K562 (cell line): ENCODE data around the gene LAMB1. TPM values are rescaled to one million over a fixed set of nuclear protein-coding genes. Genes with fewer than 3 reads are reported as not detected.
A peak's percentile ranks its signal among the peaks of the same experiment; 100 is the strongest.

Experiments
- ARID4B ChIP-seq: sonication (generic); formaldehyde crosslinking; IDR thresholded peaks from 2 replicates; pipeline ENCODE4 v1.8.0; 2022; ENCODE audit warnings: mild to moderate bottlenecking, missing genetic modification reagents
- CCAR2 ChIP-seq: fragments of 200-400 bp; formaldehyde crosslinking; IDR thresholded peaks from 2 replicates; pipeline ENCODE4 v1.6.1; 2017; ENCODE audit warnings: mild to moderate bottlenecking, low read depth, low read length
- CTCF ChIP-seq, 3 experiments: IDR thresholded peaks in 2 of 3; conservative IDR thresholded peaks in 1 of 3; 2 replicates each; pipeline ENCODE4 v1.5.1; 2011 to 2012; ENCODE audit warnings: low read length in 3 of 3, mild to moderate bottlenecking in 3 of 3, control low read depth in 2 of 3, improper control_type of control experiment in 1 of 3, inconsistent platforms in 1 of 3, low read depth in 1 of 3, mixed read lengths in 1 of 3, moderate library complexity in 1 of 3; ENCODE audit not compliant: insufficient read depth in 2 of 3
- DNMT1 ChIP-seq: fragments of 450-650 bp; IDR thresholded peaks from 2 replicates; pipeline ENCODE4 v1.6.1; 2016; ENCODE audit warnings: antibody characterized with exemption, mild to moderate bottlenecking
- DPF2 ChIP-seq: fragments of 450-650 bp; IDR thresholded peaks from 2 replicates; pipeline ENCODE4 v1.6.1; 2016
- E2F1 ChIP-seq: sonication (generic); formaldehyde crosslinking; IDR thresholded peaks from 2 replicates; pipeline ENCODE4 v1.8.1; 2023; ENCODE audit warnings: mild to moderate bottlenecking, missing genetic modification reagents, moderate library complexity
- FOXP1 ChIP-seq: sonication (generic); formaldehyde crosslinking; IDR thresholded peaks from 2 replicates; pipeline ENCODE4 v1.8.0; 2022; ENCODE audit warnings: mild to moderate bottlenecking, missing genetic modification reagents
- GABPA ChIP-seq: fragments of 200-800 bp; sonication (Bioruptor generic); conservative IDR thresholded peaks from 2 replicates; pipeline ENCODE4 v1.6.1; 2016; ENCODE audit warnings: low read depth, missing genetic modification characterization, missing compliant biosample characterization
- HMG20B ChIP-seq: fragments of 250-450 bp; sonication (Bioruptor Pico); IDR thresholded peaks from 2 replicates; pipeline ENCODE4 v1.5.0; 2021; ENCODE audit warnings: mild to moderate bottlenecking
- KAT8 ChIP-seq: fragments of 450-650 bp; IDR thresholded peaks from 2 replicates; pipeline ENCODE4 v1.6.1; 2016; ENCODE audit warnings: low read depth, mild to moderate bottlenecking
- POLR3G ChIP-seq: IDR thresholded peaks from 2 replicates; pipeline ENCODE4 v1.6.1; 2011; ENCODE audit not compliant: insufficient read length, insufficient replicate concordance; ENCODE audit errors: extremely low read depth
- PTRF ChIP-seq: fragments of 450-650 bp; IDR thresholded peaks from 2 replicates; pipeline ENCODE4 v1.6.1; 2016; ENCODE audit warnings: mild to moderate bottlenecking, missing genetic modification characterization, missing compliant biosample characterization
- TEAD1 ChIP-seq, 2 experiments: fragments of 450-650 bp in 1 of 2; sonication (generic) in 1 of 2; formaldehyde crosslinking; IDR thresholded peaks; 2 replicates each; pipeline versions ENCODE4 v1.4.0 to v1.8.0; 2020 to 2022; ENCODE audit warnings: mild to moderate bottlenecking in 2 of 2, missing genetic modification reagents in 1 of 2
- YBX1 ChIP-seq: fragments of 450-650 bp; IDR thresholded peaks from 2 replicates; pipeline ENCODE4 v1.7.1; 2016; ENCODE audit warnings: mild to moderate bottlenecking
- ZNF134 ChIP-seq: fragments of 250-450 bp; sonication (Bioruptor Pico); conservative IDR thresholded peaks from 2 replicates; pipeline ENCODE4 v1.4.0; 2020
- ZNF175 ChIP-seq: fragments of 200-800 bp; sonication (Bioruptor generic); IDR thresholded peaks from 2 replicates; pipeline ENCODE4 v1.6.1; 2016; ENCODE audit warnings: low read depth, mild to moderate bottlenecking, missing genetic modification characterization, missing compliant biosample characterization
- ZNF232 ChIP-seq: sonication (generic); formaldehyde crosslinking; IDR thresholded peaks from 2 replicates; pipeline ENCODE4 v1.8.0; 2022; ENCODE audit warnings: mild to moderate bottlenecking, missing genetic modification reagents
- ZNF347 ChIP-seq: fragments of 450-650 bp; formaldehyde crosslinking; IDR thresholded peaks from 2 replicates; pipeline ENCODE4 v1.4.0; 2020; ENCODE audit warnings: low read depth, mild to moderate bottlenecking, moderate library complexity
- ZNF589 ChIP-seq: fragments of 200-800 bp; sonication (Bioruptor generic); IDR thresholded peaks from 2 replicates; pipeline ENCODE4 v1.6.1; 2016; ENCODE audit warnings: low read depth, missing genetic modification characterization, missing compliant biosample characterization
- ZNF764 ChIP-seq: fragments of 250-450 bp; sonication (Bioruptor Pico); IDR thresholded peaks from 2 replicates; pipeline ENCODE4 v1.4.0; 2020; ENCODE audit warnings: low read depth, mild to moderate bottlenecking, moderate library complexity
- ZNF785 ChIP-seq: fragments of 250-450 bp; sonication (Bioruptor Pico); IDR thresholded peaks from 2 replicates; pipeline ENCODE4 v1.4.0; 2020; ENCODE audit warnings: mild to moderate bottlenecking
- polyA plus RNA-seq, 8 experiments: library from polyadenylated mRNA; depleted of rRNA in 4 of 8; stranded (reverse) in 5 of 8; unstranded in 3 of 8; fragments of >200 nt; fragmentation: Nextera tagmentation in 2 of 8; fragmentation: Illumina TruSeq in 1 of 8; extraction: Ambion mirVana in 2 of 8; extraction: Trizol in 1 of 8; gene quantifications; 2 replicates each; pipeline versions ENCODE4 v1.2.1 to v1.2.3, GENCODE V29; 2011 to 2014; ENCODE audit warnings: inconsistent platforms in 1 of 8, missing spikeins in 1 of 8
- total RNA-seq, 7 experiments: library from RNA; depleted of rRNA in 6 of 7; stranded (reverse); fragments of >200 nt in 6 of 7; fragmentation: Illumina TruSeq in 2 of 7; extraction: Trizol in 2 of 7; gene quantifications; 2 replicates each; pipeline versions ENCODE4 v1.2.1 to v1.2.3, GENCODE V29; 2011 to 2021; ENCODE audit warnings: low replicate concordance in 1 of 7

The LAMB1 gene
- total and polyA plus RNA-seq, 9 of the 15 experiments (the other 6 are each of a cell fraction or from before 2014, with no cell fraction given): 6.0 to 17.7 (median 12.3) TPM

GRCh38 chr7:107891636-107892366, 111.2 kb downstream of the LAMB1 start (continued):
- TF ChIP-seq ZNF347 (CRISPR knock-in tag): no peak
- TF ChIP-seq HMG20B: no peak
- TF ChIP-seq DNMT1: 0 out of 2 replicates have a peak, but pooled peaks have one; percentile 41
- peak; percentile 66; the same call in 1 of the 2 replicates for TF ChIP-seq ZNF589 (CRISPR knock-in tag)
- no peak for TF ChIP-seq ARID4B (CRISPR knock-in tag)
- no peak for TF ChIP-seq ZNF764 (CRISPR knock-in tag)
- TF ChIP-seq YBX1: no peak
- no peak for TF ChIP-seq POLR3G
- peak; percentile 47; the same call in 1 of the 2 replicates for TF ChIP-seq KAT8
- TF ChIP-seq DPF2: peak; percentile 70; the same call in 1 of the 2 replicates
- no peak for TF ChIP-seq ZNF175 (CRISPR knock-in tag)
- no peak for TF ChIP-seq CTCF (IDR thresholded peaks at IDR 0.05 in 2 of 3, conservative IDR thresholded peaks at IDR 0.05 in 1 of 3; ENCODE audit: insufficient read depth in 2 of 3, low read depth in 1 of 3, low read length in 3 of 3)
- no peak for TF ChIP-seq FOXP1 (CRISPR knock-in tag)
- no peak for TF ChIP-seq ZNF134 (CRISPR knock-in tag)
- peak; percentile 42; the same call in 1 of the 2 replicates for TF ChIP-seq GABPA (tag)
- TF ChIP-seq E2F1: no peak
- TF ChIP-seq ZNF785 (CRISPR knock-in tag): no peak
- TF ChIP-seq TEAD1 (CRISPR knock-in tag; IDR thresholded peaks at IDR 0.05): no peak
- TF ChIP-seq CCAR2: no peak
- no peak; the same call in 1 of the 2 replicates for TF ChIP-seq ZNF232 (CRISPR knock-in tag)
- no peak; the same call in 1 of the 2 replicates for TF ChIP-seq PTRF
